NCI-H1436 treated with DMSO at 0.1 percent for 48 hours (cell line): ENCODE results near the gene HTD2.
"Not testable (repeated sequence)": the region's sequence is repeated elsewhere in the genome, so short reads cannot be mapped to it uniquely, and the experiment has no call there.

Experiments used
- DNase-seq: peaks from one replicate; lab custom pipeline; 2025; lab: John Stamatoyannopoulos, UW

HTD2 gene

GRCh38 chr3:58333206-58334012 is 27.1 kb downstream of the HTD2 start:
- no peak for DNase-seq

GRCh38 chr3:58334013-58334321 is 27.6 kb downstream of the HTD2 start:
- DNase-seq = no peak

GRCh38 chr3:58334506-58334884 is 28.2 kb downstream of the HTD2 start:
- no peak for DNase-seq

- no peak for DNase-seq
These were observed 29.3 kb downstream of the HTD2 start for GRCh38 chr3:58335652-58335947.

- DNase-seq = no peak
These were observed 30.0 kb downstream of the HTD2 start for GRCh38 chr3:58336135-58336882.

- no peak for DNase-seq
These were observed 30.9 kb downstream of the HTD2 start for GRCh38 chr3:58337190-58337589.

- not testable (repeated sequence) for DNase-seq
These were observed 32.8 kb downstream of the HTD2 start for GRCh38 chr3:58339146-58339545.

GRCh38 chr3:58340594-58341244 is 34.4 kb downstream of the HTD2 start:
- DNase-seq = no peak

- DNase-seq = no peak
These were observed 35.1 kb downstream of the HTD2 start for GRCh38 chr3:58341376-58341775.

- no peak for DNase-seq
These were observed 36.4 kb downstream of the HTD2 start for GRCh38 chr3:58342676-58343075.

- no peak for DNase-seq
These were observed 39.1 kb downstream of the HTD2 start for GRCh38 chr3:58345457-58345856.

- no peak for DNase-seq
These were observed 40.0 kb downstream of the HTD2 start for GRCh38 chr3:58346368-58346767.

GRCh38 chr3:58347984-58348383 is 41.7 kb downstream of the HTD2 start:
- DNase-seq = no peak

- no peak for DNase-seq
These were observed 43.7 kb downstream of the HTD2 start for GRCh38 chr3:58349792-58350626.

GRCh38 chr3:58350627-58351013 is 44.3 kb downstream of the HTD2 start:
- DNase-seq = no peak

- DNase-seq = no peak
These were observed 45.6 kb downstream of the HTD2 start for GRCh38 chr3:58351920-58352319.

GRCh38 chr3:58352626-58353025 is 46.3 kb downstream of the HTD2 start:
- DNase-seq = no peak

- no peak for DNase-seq
These were observed 47.6 kb downstream of the HTD2 start for GRCh38 chr3:58353722-58354553.

- DNase-seq = no peak
These were observed 48.9 kb downstream of the HTD2 start for GRCh38 chr3:58355179-58355578.

GRCh38 chr3:58356054-58356453 is 49.7 kb downstream of the HTD2 start:
- no peak for DNase-seq

- DNase-seq = no peak
These were observed 51.1 kb downstream of the HTD2 start for GRCh38 chr3:58357402-58357801.

GRCh38 chr3:58358092-58358491 is 51.8 kb downstream of the HTD2 start:
- no peak for DNase-seq
